ENCODE data around the gene KIAA1549.

DNA sequence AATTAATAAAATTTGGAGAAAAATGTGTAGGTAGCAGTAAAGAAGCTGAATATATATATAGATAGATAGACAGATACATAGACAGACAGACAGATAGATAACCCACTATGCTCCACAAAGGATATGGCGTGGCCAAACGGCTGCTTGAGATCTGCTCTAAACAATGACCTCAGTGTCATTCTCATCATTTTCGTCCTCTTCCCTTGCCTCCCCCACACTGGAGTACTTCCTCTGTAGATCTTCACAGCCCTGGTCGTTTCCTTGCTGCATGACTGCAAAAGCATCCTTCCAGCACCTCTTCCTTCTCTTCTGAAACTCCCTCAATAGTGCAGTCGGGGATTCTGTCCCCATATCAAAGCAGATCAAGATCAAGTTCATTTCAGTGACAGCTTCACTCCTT, 147.6 kb downstream of the KIAA1549 start:
- TF ChIP-seq, protein P1, sequence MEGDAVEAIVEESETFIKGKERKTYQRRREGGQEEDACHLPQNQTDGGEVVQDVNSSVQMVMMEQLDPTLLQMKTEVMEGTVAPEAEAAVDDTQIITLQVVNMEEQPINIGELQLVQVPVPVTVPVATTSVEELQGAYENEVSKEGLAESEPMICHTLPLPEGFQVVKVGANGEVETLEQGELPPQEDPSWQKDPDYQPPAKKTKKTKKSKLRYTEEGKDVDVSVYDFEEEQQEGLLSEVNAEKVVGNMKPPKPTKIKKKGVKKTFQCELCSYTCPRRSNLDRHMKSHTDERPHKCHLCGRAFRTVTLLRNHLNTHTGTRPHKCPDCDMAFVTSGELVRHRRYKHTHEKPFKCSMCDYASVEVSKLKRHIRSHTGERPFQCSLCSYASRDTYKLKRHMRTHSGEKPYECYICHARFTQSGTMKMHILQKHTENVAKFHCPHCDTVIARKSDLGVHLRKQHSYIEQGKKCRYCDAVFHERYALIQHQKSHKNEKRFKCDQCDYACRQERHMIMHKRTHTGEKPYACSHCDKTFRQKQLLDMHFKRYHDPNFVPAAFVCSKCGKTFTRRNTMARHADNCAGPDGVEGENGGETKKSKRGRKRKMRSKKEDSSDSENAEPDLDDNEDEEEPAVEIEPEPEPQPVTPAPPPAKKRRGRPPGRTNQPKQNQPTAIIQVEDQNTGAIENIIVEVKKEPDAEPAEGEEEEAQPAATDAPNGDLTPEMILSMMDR (optimal IDR thresholded peaks at IDR 0.05 in 1 of 3, IDR thresholded peaks at IDR 0.05 in 1 of 3, conservative IDR thresholded peaks at IDR 0.05 in 1 of 3; ENCODE audit: extremely low read depth in 1 of 3, insufficient read depth in 2 of 3, low read length in 3 of 3) = no peak
- TF ChIP-seq EZH2 (IDR thresholded peaks at IDR 0.05; ENCODE audit: low read length) = no peak

Data from keratinocyte (primary cell).